GM10847 (cell line): ENCODE measurements around the gene NHSL1.

Experiments used
- POLR2A ChIP-seq: IDR thresholded peaks from 2 replicates; pipeline ENCODE4 v1.6.1; 2011; ENCODE audit not compliant: insufficient read length; ENCODE audit errors: extremely low read depth

NHSL1 gene

DNA sequence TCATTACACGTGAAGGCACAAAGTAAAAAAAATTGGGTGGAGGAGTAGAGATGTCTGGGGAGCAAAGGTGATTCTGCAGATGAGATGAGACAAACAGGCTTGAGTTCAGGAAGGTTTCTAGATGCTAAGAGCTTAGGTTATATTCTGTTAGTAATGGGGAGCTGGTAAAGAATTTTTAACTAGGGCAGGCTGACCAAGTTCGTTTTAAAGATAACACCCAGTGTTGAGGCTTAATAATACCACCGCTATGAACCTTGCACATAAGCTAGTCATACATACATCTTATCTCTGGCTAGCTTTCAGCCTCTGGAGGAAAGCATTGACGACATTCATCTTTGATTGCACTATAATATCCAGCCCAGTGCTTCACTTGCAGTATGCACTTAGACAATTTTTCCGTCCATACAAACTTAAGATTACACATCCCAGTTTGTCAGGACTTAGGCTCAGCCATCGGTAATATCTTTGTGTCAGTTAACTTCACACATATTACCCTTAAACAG, 12.1 kb downstream of the NHSL1 start:
- TF ChIP-seq POLR2A, result no peak

DNA sequence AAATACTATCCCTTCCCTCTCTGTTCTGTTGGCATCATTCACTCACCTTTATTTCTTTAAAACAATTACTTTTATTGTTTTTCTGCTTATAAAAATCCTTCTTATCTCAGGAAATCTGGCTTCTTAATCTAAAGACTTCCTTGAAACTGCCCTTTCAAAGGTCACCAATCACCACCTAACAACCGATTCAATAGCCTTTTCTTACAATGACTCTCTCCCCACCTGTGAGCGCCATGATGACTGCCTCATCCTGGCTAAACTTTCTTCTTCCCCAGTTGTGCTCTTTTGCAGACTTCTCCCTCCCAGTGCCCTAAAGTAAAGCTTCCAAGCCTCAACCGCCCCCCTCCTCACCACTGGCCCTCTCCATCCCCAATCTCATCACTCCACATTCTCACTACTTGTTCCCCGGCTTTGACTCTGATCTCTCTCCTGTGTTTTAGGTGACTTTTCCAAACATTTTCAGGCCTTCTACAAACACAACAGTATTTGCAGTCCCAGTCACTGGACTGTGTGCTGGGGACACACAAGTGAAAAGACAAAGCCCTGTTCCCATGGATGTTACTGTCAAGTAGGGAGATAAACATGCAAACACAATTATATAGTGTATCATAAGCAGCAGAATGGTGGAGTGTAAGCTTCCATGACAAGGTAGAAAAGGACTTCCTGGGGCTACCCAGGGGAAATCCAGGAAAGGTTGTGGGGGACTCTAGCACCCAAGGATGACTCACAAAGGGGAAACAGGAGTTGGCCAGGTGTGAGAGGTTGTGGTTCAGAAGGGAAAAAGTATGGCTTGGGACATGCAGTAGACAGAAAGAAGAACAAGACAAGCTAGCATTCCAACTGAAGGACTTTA, 12.8 kb downstream of the NHSL1 start:
- TF ChIP-seq POLR2A, result no peak

DNA sequence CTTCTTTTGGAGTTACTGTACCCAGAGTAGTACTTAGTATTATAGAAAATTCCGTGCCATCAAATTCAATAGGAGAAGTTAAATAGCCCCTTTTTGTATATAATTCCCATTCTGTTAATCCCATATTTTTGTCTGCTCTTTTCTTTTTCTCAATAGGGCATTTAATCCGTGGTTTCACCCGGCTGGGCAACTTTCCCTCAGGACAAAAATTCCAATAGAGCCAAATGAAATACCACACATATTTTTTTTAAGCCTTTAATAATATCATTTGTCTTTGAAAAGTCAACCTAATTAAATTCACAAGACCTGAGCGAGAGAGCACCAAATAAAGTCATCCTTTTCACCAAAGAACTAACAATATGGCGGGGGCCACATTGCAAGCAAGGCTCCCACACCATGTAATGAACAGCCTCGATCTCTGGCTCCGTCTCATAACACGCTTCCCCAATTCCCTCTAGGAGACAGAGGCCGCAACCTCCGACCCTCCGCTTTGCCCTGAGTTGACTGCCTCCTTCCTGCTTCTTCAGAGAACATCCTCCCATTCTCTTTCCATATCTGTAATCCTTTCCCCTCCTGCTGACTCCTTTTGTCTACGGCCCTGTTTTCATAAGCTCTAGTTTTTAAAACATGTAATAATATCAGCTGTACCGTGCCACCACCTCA, 13.6 kb downstream of the NHSL1 start:
- TF ChIP-seq POLR2A, result no peak

DNA sequence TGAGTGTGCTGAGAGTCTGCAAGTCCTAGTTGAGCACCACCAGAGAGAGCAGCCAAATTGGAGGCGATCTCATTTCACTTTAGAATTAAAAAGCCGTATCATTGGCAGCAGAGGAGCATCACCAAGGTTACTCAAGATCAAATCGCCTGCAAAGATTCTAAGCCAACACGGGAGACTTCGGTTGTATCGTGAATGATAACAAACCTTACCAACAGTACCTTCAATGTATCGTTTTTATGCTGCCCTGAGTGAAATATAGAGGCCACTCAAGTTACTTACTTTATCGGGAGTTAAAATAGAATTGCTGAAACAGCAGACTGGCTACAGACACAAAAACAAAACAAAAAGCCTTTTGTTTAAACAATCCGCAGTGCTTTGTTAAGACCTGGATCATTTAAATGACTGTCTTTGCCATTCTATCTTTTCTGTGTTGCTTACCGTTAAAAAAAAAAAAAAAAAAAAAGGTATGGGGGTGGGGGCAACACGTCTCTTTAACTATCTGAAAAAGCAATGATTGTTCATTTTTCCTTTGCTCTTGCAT, 14.2 kb downstream of the NHSL1 start:
- TF ChIP-seq POLR2A, result no peak

DNA sequence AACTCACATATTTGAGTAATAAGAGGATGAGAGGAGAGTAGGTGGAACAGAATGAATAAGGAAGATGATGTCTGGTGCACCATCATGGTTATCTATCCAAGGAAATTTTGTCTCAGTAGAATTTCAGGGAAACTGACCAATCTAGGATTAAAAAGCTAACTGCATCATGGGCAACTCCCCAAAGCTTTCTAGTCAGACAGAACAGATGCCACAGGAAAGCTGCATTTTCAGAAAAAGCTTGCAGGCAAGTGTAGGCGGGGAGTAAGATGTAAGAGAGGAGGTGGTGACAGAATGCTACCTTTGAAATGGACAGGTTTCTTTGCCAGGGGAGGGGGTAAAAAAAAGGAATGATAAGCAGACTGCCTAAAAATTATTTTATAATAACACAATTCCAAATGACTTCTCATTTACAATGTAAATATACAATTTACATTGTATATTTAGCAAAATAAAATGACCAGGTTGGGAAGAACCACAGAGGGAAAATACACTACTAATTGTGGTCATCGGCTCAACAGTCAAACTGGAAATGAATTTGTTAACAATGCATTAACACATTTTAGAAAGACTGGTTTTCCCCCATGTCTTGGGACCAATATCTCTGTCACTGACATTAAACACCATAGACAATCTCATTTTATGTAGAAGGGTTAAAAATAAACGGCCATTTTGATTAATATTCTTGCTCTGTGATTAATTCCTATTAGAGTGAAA, 15.1 kb downstream of the NHSL1 start:
- no peak for TF ChIP-seq POLR2A

DNA sequence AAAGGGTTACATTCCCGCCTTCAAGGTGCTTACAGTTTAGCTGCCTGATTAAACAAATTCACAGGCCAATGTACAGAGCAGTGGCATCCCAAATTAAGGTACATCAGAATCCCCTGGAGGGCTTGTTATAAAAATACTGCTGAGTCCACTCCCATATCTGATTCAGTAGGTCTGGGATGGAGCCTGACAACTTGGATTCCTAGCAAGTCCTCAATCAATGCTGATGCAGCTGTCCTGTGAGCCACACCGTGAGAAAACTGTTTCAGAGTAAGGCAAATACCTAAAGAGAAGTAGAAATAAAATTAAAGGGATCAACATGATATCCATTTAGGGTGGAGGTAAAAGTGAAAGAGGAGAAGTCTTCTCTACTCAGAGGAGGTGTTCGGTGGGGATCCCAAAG, 16.5 kb downstream of the NHSL1 start:
- no peak for TF ChIP-seq POLR2A

DNA sequence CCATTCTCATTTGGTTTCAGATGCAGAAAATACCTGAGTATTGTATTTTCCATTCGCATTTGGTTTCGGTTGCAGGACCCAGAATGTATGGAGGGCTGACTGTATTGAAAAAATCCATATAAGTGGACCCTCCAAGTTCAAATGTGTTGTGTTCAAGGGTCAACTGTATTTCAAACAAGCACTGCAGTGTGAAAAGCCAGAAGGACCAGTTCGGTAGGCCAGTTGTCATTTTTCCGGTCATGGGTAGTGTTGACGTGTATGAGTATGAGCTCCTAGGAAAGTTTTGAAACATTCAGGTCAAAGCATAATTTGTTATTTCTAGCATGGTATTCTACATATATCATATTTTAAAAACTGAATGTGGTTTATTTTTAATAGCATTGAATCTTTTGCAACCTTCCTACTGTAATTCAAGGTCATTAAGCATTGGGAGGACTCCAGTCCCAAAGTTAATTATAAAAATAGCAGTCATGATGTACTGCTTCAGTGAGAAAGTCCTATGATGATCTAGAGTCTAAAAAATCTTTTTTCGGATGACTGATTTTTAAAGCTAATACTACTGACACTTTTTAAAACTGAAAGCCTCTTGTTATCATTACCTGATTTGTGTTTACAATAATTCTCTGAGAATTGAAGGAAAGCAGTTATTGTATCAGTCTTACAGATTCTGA, 18.9 kb downstream of the NHSL1 start:
- TF ChIP-seq POLR2A, result no peak

DNA sequence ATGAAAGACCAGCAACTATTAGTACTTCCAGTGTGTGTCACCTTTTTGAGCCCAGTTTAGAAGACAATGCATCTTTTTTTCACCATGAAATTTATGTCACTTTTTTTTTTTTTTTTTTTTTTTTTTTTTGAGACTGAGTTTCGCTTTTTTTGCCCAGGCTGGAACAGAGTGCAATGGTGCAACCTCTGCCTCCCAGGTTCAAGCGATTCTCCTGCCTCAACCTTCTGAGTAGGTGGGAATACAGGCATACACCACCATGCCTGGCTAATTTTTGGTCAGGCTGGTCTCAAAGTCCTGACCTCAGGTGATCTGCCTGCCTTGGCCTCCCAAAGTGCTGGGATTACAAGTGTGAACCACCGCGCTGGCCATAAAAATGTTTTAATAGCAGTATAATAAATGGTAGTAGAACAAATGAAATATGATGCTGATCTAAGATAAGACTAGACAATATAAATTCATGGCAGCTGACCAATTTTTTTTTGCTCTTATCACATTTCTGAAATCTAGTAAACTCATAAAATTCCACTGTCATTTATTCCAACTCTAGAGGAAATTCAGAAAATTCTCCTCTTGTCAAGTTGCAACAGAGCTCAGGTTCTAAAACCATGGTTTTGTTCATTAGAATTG, 21.3 kb downstream of the NHSL1 start:
- no peak for TF ChIP-seq POLR2A

DNA sequence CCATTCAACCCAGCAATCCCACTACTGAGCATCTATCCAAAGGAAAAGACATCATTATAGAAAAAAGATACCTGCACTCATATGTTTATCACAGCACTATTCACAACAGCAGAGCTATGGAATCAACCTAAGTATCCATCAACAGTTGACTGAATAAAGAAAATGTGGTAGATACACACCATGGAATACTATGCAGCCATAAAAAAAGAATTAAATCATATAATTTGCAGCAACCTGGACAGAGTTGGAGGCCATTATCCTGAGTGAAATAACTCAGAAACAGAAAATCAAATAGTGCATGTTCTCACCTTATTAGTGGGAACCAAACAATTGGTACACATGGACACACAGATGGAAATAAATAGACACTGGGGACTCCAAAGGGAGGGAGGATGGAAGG, 23.2 kb downstream of the NHSL1 start:
- no peak for TF ChIP-seq POLR2A

DNA sequence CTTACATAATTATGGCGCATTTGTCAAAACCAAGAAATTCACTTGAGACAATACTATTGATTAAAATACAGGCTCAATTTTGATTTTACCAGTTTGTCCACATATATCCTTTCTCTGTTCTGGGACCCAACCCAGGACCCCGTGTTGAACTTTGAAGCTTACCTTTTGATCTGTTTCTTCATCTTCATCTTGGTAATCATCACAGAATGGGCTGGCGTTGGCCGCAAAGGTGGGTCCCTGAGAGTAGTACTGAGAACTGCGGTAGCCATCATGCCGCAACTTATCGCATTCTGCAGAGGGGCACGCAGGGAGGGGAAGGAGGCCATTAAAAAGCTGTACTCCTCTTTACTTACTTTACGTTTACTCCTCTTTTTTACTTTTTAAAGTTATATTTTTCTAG, 26.1 kb downstream of the NHSL1 start:
- no peak for TF ChIP-seq POLR2A

DNA sequence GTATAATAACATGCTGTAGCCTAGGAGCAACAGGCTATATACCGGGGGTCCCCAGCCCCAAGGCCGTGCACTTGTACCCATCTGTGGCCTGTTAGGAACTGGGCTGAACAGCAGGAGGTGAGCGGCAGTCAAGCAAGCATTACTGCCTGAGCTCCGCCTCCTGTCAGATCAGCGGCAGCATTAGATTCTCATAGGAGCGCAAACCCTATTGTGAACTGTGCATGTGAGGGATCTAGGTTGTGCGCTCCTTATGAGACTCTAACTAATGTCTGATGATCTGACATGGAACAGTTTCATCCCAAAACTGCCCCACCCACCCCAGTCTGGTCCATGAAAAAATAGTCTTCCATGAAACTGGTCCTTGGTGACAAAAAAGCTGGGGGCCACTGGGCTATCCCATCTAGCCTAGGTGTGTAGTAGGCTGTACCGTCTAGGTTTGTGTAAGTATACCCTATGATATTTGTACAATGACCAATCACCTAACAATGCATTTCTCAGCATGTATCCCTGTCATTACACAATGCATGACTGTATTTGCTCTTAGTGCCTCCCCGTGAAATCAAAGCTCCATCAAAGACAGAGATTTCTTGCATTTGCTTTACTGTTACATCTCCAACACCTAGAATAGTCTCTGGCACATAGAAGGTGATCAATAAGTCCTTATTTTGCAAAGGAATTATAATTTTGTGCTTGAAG, 30.8 kb downstream of the NHSL1 start:
- TF ChIP-seq POLR2A, result no peak

DNA sequence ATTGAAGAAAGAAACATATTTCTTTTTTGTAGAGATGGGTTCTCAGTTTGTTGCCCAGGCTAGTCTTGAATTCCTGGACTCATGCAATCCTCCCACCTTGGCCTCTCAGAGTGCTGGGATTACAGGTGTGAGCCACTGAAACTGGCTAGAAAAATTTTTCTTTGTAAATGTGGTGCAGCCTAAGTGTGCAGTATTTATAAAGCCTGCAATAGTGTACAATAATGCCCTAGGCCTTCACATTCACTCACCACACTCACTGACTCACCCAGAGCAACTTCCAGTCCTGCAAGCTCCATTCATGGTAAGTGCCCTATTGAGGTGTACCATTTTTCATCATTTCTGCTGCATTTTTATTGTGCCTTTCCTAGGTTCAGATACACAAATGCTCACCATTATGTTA, 31.4 kb downstream of the NHSL1 start:
- TF ChIP-seq POLR2A, result no peak

DNA sequence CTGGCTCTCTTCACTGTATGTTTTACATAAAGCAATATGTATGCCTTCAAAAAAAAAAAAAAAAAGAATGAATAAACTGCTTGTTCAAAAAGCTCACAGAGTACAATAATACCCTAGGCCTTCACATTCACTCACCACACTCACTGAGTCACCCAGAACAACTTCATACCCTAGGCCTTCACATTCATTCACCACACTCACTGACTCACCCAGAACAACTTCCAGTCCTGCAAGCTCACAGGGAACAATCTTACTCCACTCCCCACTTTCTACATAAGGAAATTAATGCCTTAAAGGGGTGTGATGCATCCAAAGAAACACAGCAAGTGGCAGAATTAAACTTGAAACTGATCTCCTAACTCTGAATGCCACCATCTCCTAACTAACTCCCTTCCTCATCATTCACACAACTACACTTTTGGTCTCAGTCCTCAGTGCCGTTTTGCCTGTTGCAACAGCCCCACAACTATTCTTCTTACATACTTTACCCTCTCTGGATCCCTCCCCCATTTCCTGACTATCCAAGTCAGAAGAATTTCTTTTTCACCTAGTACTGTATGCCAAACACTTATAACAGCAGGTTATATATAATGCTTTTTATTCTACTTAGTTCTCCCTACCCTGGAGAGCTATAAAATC, 34.2 kb downstream of the NHSL1 start:
- no peak for TF ChIP-seq POLR2A
